HEK293T (cell line): ENCODE measurements around the gene USP53.
A peak's percentile ranks its signal among the peaks of the same experiment; 100 is the strongest.
"Not testable (repeated sequence)": the region's sequence is repeated elsewhere in the genome, so short reads cannot be mapped to it uniquely, and the experiment has no call there.

ENCODE experiments used
- CTCF ChIA-PET: fragments of 350-600 bp; formaldehyde crosslinking; extraction: SDS; loops from one replicate; lab custom pipeline; 2021; ENCODE audit warnings: antibody characterized with exemption, inconsistent platforms; lab: Yijun Ruan, JAX
- POLR2A ChIA-PET: fragments of 350-600 bp; formaldehyde crosslinking; extraction: SDS; loops from one replicate; lab custom pipeline; 2020; ENCODE audit warnings: antibody characterized with exemption, inconsistent platforms; lab: Yijun Ruan, JAX
- DNase-seq: peaks from one replicate; pipeline ENCODE4 v3.0.0; 2012; ENCODE audit warnings: mixed read lengths; ENCODE audit errors: extremely low spot score
- ARNT ChIP-seq: fragments of 450-650 bp; IDR thresholded peaks from 2 replicates; pipeline ENCODE4 v1.6.1; 2017; ENCODE audit warnings: mild to moderate bottlenecking
- BHLHE40 ChIP-seq: fragments of 450-650 bp; IDR thresholded peaks from 2 replicates; pipeline ENCODE4 v1.6.1; 2016; ENCODE audit warnings: mild to moderate bottlenecking, moderate library complexity, borderline replicate concordance
- CTBP1 ChIP-seq: fragments of 450-650 bp; IDR thresholded peaks from 2 replicates; pipeline ENCODE4 v1.6.1; 2016; ENCODE audit warnings: borderline replicate concordance
- ELF4 ChIP-seq: fragments of 450-650 bp; IDR thresholded peaks from 2 replicates; pipeline ENCODE4 v1.6.1; 2017; ENCODE audit warnings: antibody characterized with exemption
- FOXA1 ChIP-seq: fragments of 450-650 bp; IDR thresholded peaks from 2 replicates; pipeline ENCODE4 v1.6.1; 2016; ENCODE audit warnings: mild to moderate bottlenecking
- FOXK2 ChIP-seq: fragments of 450-650 bp; IDR thresholded peaks from 2 replicates; pipeline ENCODE4 v1.6.1; 2016; ENCODE audit warnings: mild to moderate bottlenecking
- FOXM1 ChIP-seq: fragments of 450-650 bp; IDR thresholded peaks from 2 replicates; pipeline ENCODE4 v1.6.1; 2017; ENCODE audit warnings: mild to moderate bottlenecking, borderline replicate concordance
- HDGF ChIP-seq: fragments of 450-650 bp; IDR thresholded peaks from 2 replicates; pipeline ENCODE4 v1.6.1; 2017; ENCODE audit warnings: antibody characterized with exemption, borderline replicate concordance
- L3MBTL2 ChIP-seq: fragments of 450-650 bp; conservative IDR thresholded peaks from 2 replicates; pipeline ENCODE4 v1.6.1; 2016; ENCODE audit warnings: mild to moderate bottlenecking
- LEF1 ChIP-seq: fragments of 450-650 bp; IDR thresholded peaks from 2 replicates; pipeline ENCODE4 v1.6.1; 2017; ENCODE audit warnings: mild to moderate bottlenecking, borderline replicate concordance
- NFRKB ChIP-seq: fragments of 450-650 bp; IDR thresholded peaks from 2 replicates; pipeline ENCODE4 v1.6.1; 2016; ENCODE audit warnings: mild to moderate bottlenecking, moderate library complexity
- PKNOX1 ChIP-seq: fragments of 450-650 bp; IDR thresholded peaks from 2 replicates; pipeline ENCODE4 v1.6.1; 2016
- SP1 ChIP-seq: fragments of 450-650 bp; IDR thresholded peaks from 2 replicates; pipeline ENCODE4 v1.6.1; 2017
- SUZ12 ChIP-seq: fragments of 450-650 bp; IDR thresholded peaks from 2 replicates; pipeline ENCODE4 v1.6.1; 2016; ENCODE audit warnings: mild to moderate bottlenecking
- TARDBP ChIP-seq: fragments of 450-650 bp; IDR thresholded peaks from 2 replicates; pipeline ENCODE4 v1.6.1; 2016
- ZNF384 ChIP-seq: fragments of 450-650 bp; IDR thresholded peaks from 2 replicates; pipeline ENCODE4 v1.6.1; 2016

Gene USP53

DNA sequence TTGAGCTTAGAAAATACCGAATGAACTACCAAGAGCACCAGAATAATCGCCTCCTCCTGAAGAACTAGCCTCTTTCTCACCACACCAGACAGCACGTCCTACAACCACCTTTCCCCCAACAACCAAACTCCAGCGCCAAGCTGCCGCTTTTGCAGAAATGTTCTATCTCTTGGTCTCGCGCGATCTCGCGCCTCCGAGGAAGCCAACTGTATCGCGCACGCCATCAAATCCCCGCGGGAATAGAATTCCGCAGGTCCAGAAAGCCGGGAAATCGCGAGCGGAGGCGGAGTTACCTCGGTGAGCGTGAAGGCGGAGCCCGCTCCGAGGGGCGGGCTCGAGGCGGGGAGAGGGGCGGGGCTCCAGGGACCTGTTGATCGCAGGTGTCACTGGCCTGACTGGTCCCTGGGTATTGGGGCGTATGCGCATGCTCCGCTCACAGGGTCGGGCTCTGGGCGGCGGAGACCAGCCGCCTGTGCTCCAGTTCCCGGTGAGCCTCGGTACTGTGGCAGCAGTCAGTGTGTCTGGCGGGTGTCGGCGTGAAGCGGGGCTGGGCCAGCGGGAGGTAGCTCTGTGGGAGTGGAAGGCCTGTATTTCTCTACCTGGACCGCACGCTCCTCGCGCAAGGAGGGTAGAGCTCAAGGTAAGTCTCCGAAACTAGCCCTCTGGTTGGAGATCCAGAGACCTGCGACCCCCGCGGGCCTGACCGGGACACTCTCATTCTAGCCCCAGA, at the start of gene USP53:
USP53 (plus strand) TSS at position 480 of the 730 bp plus-strand sequence. CDS start 27,047 bp downstream, outside the sequence.
- ChIA-PET POLR2A (interaction anchor here (0.6 to 2.0 kb wide), 30 partner anchors 9 to 213 kb away, joined by 3 to 14 read pairs (median 4); a partner anchor contains a TSS), CTCF (interaction anchor here (0.8 to 1.2 kb wide), 2 partner anchors 126 to 172 kb away, joined by 3 to 4 read pairs; no protein-coding TSS in a partner anchor)
- DNase-seq: peak; percentile 98
- TF ChIP-seq ELF4 (peak; percentile 78), SUZ12 (no peak), PKNOX1 (peak; percentile 64; the same call in 1 of the 2 replicates), L3MBTL2 (peak; percentile 82)

DNA sequence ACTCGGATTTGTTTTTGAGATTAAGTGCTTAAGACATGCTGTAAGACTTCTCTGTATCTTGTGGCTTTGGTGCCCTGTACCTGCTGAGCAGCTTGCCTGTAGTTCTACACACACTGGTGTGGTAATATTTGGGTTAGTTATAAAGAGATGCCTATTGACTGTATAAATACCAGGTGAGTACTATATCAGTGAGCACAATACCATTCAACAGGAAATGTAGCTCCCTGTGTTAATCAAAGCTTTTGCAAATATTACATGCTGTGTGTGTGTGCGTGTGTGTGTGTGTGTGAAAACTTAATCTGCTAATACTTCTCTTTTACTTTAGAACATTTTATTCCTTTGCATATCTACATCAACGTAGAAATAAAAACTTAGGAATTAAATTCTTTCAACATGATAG, 46.7 kb upstream of the USP53 start:
- CTCF ChIA-PET: no interaction called here
- no peak for DNase-seq
- POLR2A ChIA-PET: no interaction called here
- no peak for TF ChIP-seq FOXK2

DNA sequence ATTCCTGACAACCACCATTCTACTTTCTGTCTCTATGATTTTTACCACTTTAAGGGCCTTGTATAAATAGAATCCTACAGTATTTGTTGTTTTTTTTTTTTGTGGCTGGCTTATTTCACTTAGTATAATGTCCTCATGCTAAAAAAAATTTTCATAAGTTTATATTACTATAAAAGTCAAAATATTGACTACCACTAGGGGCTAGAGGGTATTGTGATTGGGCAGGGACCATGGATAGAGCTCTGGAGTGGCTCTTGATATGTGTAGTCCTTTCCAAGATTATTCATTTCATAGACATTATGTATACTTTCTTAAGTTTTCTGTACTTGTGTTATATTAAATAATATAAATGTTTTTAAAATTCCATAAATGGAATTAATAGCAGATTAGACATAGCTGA, 42.3 kb upstream of the USP53 start:
- ChIA-PET CTCF (no interaction called here), POLR2A (no interaction called here)
- TF ChIP-seq ELF4: no peak
- TF ChIP-seq NFRKB: no peak
- no peak for TF ChIP-seq CTBP1
- no peak for TF ChIP-seq ARNT
- TF ChIP-seq LEF1: no peak
- TF ChIP-seq FOXM1: no peak
- TF ChIP-seq TARDBP: no peak
- no peak for TF ChIP-seq HDGF
- TF ChIP-seq SUZ12: no peak
- TF ChIP-seq PKNOX1: no peak
- DNase-seq: no peak

DNA sequence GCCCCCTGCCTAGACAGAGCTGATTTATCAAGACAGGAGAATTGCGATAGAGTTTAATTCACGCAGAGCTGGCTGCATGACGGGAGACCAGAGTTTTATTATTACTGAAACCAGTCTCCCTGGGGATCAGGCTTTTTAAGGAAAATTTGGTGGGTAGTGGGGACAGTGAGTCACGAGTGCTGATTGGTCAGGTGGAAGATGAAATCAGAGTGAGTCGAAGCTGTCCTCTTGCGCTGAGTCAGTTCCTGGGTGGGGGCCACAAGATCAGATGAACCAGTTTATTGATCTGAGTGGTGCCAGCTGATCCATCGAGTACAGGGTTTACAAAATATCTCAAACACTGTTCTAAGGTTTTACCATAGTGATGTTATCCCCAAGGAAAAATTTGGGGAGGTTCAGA, 40.3 kb upstream of the USP53 start:
- TF ChIP-seq TARDBP (no peak), FOXA1 (no peak), ZNF384 (no peak), LEF1 (no peak), SP1 (no peak), BHLHE40 (no peak)
- POLR2A ChIA-PET: interaction anchor here (1.5 kb wide), 1 partner anchor 40 kb away, joined by 5 read pairs; the partner anchor contains the start of gene USP53
- CTCF ChIA-PET: no interaction called here
- DNase-seq: no peak

DNA sequence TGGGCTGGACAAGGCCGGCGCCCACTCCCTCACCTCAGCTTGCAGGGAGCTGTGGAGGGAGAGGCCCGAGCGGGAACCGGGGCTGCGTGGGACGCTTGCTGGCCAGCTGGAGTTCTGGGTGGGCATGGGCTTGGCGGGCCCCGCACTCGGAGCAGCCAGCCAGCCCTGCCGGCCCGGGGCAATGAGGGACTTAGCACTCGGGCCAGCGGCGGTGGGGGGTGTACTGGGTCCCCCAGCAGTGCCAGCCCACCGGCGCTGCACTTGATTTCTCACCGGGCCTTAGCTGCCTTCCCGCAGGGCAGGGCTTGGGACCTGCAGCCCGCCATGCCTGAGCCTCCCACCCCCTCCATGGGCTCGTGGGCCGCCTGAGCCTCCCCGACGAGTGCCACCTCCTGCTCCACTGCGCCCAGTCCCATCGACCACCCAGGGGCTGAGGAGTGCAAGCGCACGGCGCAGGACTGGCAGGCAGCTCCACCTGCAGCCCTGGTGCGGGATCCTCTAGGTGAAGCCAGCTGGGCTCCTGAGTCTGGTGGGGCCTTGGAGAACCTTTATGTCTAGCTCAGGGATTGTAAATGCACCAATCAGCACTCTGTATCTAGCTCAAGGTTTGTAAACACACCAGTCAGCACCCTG, 38.7 kb upstream of the USP53 start:
- DNase-seq, CTCF ChIA-PET, POLR2A ChIA-PET: not testable (repeated sequence)

DNA sequence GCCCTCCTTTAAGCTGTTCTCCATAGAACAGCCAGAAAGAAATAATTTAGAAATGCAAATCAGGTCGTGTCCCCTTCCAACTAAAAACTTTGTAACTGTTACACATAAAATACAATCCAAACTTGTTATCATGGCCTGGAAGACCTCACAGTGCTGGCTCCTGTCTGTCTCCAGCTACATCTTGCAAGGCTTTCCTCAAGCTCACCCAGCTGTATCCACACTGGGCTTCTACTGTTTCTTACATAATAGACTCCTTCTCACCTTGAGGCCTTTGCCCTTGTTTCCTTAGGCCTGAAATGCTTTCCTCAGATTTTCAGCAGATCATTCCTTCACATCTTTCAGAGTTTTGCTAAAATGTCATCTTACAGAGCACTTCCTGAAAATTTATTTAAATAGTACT, 33.5 kb upstream of the USP53 start:
- POLR2A ChIA-PET: no interaction called here
- no peak for TF ChIP-seq BHLHE40
- no peak for TF ChIP-seq FOXA1
- no peak for TF ChIP-seq CTBP1
- no peak for TF ChIP-seq ZNF384
- no peak for TF ChIP-seq PKNOX1
- no peak for TF ChIP-seq NFRKB
- no peak for TF ChIP-seq HDGF
- TF ChIP-seq SUZ12: no peak
- no peak for TF ChIP-seq ELF4
- no peak for TF ChIP-seq ARNT
- TF ChIP-seq LEF1: no peak
- TF ChIP-seq L3MBTL2: no peak
- no peak for DNase-seq
- CTCF ChIA-PET: interaction anchor here (1.2 kb wide), 1 partner anchor 10 kb away, joined by 4 read pairs; no protein-coding TSS in a partner anchor

DNA sequence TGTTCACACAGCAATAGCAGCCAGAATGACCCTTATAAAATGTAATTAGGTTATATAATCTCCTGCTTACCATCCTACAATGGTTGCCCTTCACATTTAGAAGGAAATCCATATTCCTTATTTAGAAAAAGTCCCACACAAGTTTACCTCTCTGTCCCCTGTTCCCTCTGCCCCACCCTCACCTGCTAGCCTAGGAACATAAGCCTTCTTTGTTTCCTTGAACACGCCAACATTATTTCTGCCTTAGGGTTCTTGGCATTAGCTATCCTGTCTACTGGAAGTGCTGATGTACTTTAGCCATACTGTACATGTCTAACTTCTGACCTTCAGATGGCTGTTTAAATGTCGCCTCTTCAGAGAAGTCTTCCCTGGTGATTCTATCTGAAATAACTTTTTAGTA, 28.4 kb upstream of the USP53 start:
- DNase-seq: no peak
- CTCF ChIA-PET: no interaction called here
- TF ChIP-seq FOXA1: no peak
- TF ChIP-seq PKNOX1: no peak
- TF ChIP-seq NFRKB: no peak
- TF ChIP-seq ARNT: no peak
- POLR2A ChIA-PET: no interaction called here
